ENCODE data around the gene LMOD3.

The LMOD3 gene

DNA sequence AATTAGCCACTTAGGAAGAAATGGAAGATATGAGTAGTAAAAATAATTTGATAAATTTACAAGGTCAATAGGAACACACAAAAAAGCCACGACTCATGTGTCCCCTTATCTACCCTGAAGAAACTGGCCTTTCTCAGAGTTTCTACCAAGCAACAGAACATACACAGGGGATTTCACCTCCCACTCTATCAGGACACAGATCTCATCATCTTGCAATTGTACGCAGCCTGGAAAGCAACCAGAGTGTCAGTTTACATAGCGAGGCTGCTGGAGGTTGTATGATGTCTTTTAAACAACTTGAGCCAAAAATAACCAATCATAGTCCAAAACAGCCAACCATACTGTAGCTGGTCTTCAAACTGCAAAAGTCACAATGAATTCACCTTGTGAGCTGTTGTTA, 19.7 kb upstream of the LMOD3 start:
- H3K27me3 Mint-ChIP-seq (ENCODE audit: low read depth): peaks cover 47% of the 10 kb centered on the region

DNA sequence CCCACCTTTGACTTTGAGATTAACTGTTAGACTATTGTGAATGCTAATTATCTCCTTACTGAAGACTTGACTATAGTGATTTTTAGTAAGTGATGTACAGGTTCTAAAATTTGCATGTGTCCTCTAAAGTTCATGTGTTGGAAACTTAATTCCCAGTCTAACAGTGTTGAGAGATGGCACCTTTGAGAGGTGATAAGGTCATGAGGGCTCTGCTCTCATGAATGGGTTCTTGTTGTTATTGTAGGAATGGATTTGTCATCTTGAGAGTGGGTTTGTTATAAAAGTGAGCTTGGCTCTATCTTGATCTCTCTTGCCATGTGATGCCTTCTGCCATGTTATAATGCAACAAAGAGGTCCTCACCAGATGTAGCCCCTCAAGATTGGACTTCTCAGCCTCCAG, 18.9 kb upstream of the LMOD3 start:
- H3K27ac Mint-ChIP-seq: no peak overlapping the region
- H3K9me3 Mint-ChIP-seq: no peaks in the 10 kb centered on the region
- no peaks in the 10 kb centered on the region for H3K4me1 Mint-ChIP-seq (ENCODE audit: low read depth)
- H3K27me3 Mint-ChIP-seq (ENCODE audit: low read depth): peaks cover 50% of the 10 kb centered on the region
- H3K36me3 Mint-ChIP-seq (ENCODE audit: low read depth): no peaks in the 10 kb centered on the region
- H3K4me3 Mint-ChIP-seq: no peak overlapping the region

More for the DNA sequence above, 19.7 kb upstream of the LMOD3 start:
- Mint-ChIP-seq H3K36me3 (ENCODE audit: low read depth) (no peaks in the 10 kb centered on the region), H3K4me3 (no peak overlapping the region), H3K9me3 (no peaks in the 10 kb centered on the region), H3K4me1 (ENCODE audit: low read depth) (no peaks in the 10 kb centered on the region), H3K27ac (no peak overlapping the region)

DNA sequence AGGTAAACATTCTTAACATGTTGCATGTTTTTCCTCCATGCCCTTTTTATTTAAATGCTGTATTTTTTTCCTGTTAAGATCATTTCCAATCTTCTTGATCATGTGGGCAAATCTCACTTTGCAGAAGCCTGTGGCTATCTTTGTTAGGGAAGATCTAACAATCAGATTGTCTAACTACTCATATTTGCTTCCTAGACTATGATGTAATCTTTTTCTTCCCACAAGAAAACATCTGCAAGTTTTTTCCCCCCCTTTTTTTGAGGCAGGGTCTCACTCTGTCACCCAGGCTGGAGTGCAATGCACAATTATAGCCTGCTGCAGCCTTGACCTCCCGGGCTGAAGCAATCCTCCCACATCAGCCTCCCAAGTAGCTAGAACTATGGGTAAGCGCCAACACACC, 15.0 kb upstream of the LMOD3 start:
- H3K9me3 Mint-ChIP-seq: no peaks in the 10 kb centered on the region
- no peaks in the 10 kb centered on the region for H3K36me3 Mint-ChIP-seq (ENCODE audit: low read depth)
- H3K27me3 Mint-ChIP-seq (ENCODE audit: low read depth): peaks cover 47% of the 10 kb centered on the region
- H3K27ac Mint-ChIP-seq: no peak overlapping the region
- no peaks in the 10 kb centered on the region for H3K4me1 Mint-ChIP-seq (ENCODE audit: low read depth)
- no peak overlapping the region for H3K4me3 Mint-ChIP-seq

DNA sequence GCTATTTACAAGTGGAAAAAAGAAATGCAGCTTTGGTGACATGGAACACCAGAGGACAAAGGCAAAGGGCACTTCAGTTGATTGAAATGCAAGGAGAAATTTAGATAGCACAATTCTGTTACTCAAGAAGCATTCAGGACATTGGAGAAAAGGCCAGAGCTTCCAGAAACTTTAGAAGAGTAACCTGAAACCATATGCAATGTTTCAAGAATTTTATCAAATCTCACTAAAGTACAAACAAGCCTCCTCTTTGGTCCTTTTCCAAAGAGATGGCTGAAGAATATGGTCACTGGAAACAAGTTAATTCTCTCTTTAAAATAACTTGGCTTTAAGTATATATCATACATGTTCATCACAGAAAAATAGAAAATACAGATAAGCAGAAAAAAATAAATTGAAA, 14.6 kb upstream of the LMOD3 start:
- Mint-ChIP-seq H3K27me3 (ENCODE audit: low read depth) (peaks cover 46% of the 10 kb centered on the region), H3K9me3 (no peaks in the 10 kb centered on the region), H3K27ac (no peak overlapping the region)

DNA sequence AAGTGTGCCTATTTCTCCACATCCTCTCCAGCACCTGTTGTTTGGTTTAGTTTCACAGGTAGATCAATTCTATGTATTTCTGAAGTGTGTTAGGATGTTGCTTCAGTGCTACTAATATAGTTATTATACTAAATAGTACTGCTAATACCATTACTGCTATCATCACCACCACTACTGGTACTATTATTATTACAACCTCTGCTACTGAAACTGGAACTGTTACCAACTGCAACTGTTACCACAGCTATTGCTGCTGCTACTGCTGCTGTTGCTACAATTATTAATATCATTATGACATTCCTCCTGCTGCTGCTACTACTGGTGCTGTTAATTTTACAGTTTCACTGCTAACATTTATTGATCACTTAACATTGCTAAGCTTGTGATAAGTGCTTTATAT, 8.3 kb upstream of the LMOD3 start:
- H3K4me3 Mint-ChIP-seq: no peak overlapping the region
- H3K36me3 Mint-ChIP-seq (ENCODE audit: low read depth): no peaks in the 10 kb centered on the region

More for the DNA sequence above, 14.6 kb upstream of the LMOD3 start:
- Mint-ChIP-seq H3K36me3 (ENCODE audit: low read depth) (no peaks in the 10 kb centered on the region), H3K4me1 (ENCODE audit: low read depth) (no peaks in the 10 kb centered on the region), H3K4me3 (no peak overlapping the region)

DNA sequence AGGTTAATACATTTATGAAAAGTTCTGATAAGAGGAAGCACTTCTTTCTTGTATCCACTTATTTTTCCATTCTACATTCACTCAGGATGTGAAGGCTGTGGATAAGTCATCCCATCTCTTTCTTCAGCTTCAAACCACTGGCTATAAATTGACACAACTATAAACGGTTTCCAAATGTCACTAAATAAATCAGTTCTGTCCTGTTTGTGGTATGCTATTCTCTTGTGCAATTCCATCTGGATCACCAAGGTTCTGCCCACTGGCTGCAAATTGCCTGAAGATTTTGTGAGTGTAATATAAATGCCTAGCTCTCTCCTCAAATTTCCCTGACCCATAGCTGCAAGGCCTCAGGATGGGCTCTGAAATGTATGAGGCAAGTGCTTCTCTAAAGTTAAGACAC, 7.1 kb upstream of the LMOD3 start:
- Mint-ChIP-seq H3K4me3 (no peak overlapping the region), H3K4me1 (ENCODE audit: low read depth) (no peaks in the 10 kb centered on the region), H3K27me3 (ENCODE audit: low read depth) (peaks cover 21% of the 10 kb centered on the region), H3K36me3 (ENCODE audit: low read depth) (no peaks in the 10 kb centered on the region), H3K27ac (no peak overlapping the region), H3K9me3 (no peaks in the 10 kb centered on the region)

More for the DNA sequence above, 8.3 kb upstream of the LMOD3 start:
- Mint-ChIP-seq H3K27me3 (ENCODE audit: low read depth) (peaks cover 26% of the 10 kb centered on the region), H3K4me1 (ENCODE audit: low read depth) (no peaks in the 10 kb centered on the region), H3K9me3 (no peaks in the 10 kb centered on the region), H3K27ac (no peak overlapping the region)

DNA sequence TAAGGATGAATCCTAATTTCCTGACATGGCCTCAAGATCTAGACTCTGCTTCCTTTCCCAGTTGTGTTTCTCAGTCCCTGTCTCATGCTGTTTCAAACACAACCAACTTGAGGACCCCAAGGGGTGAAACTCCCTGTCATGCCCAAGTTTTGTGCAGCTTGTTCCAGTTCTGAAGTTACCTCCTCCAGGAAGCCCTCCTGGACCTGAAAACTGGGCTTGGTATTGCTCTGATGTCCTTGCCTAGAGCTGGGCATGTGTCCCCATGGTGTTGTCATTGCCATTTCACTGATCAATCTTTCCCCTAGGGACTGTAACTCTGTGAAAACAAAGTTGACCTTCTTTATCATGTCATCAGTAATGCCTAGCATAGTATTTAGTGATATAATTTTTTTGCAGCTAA, 6.1 kb upstream of the LMOD3 start:
- Mint-ChIP-seq H3K4me3 (no peak overlapping the region), H3K9me3 (no peaks in the 10 kb centered on the region), H3K4me1 (ENCODE audit: low read depth) (no peaks in the 10 kb centered on the region), H3K36me3 (ENCODE audit: low read depth) (no peaks in the 10 kb centered on the region), H3K27ac (no peak overlapping the region), H3K27me3 (ENCODE audit: low read depth) (peaks cover 21% of the 10 kb centered on the region)

DNA sequence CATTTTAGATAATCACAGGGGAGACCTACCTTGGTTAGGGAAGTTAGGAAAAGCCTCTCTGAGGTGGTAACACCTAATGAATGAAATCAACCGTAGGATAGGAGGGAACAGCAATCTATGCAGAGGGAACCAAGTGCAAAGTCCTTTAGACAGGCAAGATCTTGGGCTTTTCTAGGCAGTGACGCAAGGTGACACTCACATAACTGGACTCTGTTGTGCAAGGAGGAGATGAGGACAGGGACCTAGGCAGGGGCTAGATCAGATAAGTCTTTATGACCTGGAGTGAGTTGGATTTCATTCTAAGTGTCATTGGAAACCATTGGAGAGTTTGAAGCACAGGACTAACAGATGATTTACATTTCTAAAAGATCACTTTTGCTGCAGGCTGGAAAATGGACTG, 4.6 kb upstream of the LMOD3 start:
- Mint-ChIP-seq H3K27ac (no peak overlapping the region), H3K36me3 (ENCODE audit: low read depth) (no peaks in the 10 kb centered on the region), H3K9me3 (no peaks in the 10 kb centered on the region), H3K4me1 (ENCODE audit: low read depth) (no peaks in the 10 kb centered on the region), H3K4me3 (no peak overlapping the region), H3K27me3 (ENCODE audit: low read depth) (peaks cover 20% of the 10 kb centered on the region)

DNA sequence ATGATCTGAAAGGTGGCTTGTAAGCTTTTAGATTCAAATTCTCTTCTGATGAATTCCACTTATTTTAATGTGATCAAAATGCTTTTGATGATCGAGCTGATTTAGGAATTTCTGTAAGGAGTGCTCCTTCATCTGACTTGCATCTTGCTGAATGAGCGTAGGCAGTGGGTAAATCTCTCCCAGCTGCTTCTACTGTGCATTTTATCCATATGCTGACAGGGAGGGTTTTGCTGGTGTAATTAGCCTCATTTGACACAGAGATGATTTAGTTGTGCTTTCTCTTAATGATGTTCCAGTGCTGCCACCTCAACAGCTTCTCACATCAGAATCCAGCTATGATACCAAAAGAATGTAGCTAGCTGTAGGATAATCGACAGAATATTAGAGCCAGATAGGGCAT, 3.8 kb upstream of the LMOD3 start:
- Mint-ChIP-seq H3K36me3 (ENCODE audit: low read depth) (no peaks in the 10 kb centered on the region), H3K4me3 (no peak overlapping the region), H3K9me3 (no peaks in the 10 kb centered on the region), H3K27me3 (ENCODE audit: low read depth) (peaks cover 18% of the 10 kb centered on the region), H3K4me1 (ENCODE audit: low read depth) (no peaks in the 10 kb centered on the region), H3K27ac (no peak overlapping the region)

DNA sequence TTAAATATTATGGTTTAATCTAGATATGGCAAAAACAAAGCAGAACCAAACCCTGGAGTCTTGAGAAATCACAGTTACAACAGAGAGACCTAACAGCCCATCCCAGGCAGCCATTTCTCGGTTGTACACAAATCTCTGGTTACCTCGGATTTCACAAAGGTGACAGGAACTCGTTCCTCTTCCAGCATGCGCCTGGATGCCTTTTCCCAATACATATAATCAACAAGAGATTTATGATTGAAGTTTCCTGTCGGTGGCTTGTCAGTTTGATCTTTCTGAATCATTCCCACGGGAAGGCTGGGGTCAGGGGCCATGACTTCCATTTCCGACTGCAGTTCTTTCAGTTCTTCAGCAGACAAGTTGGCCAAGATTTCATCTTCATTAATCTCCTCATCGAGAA, 445 bp downstream of the LMOD3 start:
- no peaks in the 10 kb centered on the region for H3K36me3 Mint-ChIP-seq (ENCODE audit: low read depth)
- H3K9me3 Mint-ChIP-seq: no peaks in the 10 kb centered on the region
- peaks cover 8% of the 10 kb centered on the region for H3K27me3 Mint-ChIP-seq (ENCODE audit: low read depth)
- peaks cover 2% of the 10 kb centered on the region for H3K4me1 Mint-ChIP-seq (ENCODE audit: low read depth)
- no peak overlapping the region for H3K4me3 Mint-ChIP-seq
- H3K27ac Mint-ChIP-seq: no peak overlapping the region

DNA sequence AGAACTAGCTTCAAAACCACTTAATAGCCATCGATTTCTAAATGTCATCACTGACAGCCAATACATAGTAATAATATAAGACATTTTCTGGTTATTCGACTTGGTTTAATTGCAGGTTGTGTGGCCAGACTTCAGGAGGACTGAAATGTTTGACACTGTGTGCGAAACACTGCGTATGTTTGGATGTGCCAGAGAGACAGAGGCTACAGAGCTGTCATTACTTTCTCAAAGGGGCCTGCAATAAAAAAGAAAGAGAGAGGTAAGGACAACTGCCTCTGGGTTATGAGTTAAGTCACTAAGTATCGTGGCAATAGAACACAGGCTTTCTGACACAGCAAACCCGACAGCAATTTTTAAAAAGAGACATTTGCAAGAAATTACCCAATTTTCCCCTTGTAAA, 882 bp downstream of the LMOD3 start:
- Mint-ChIP-seq H3K36me3 (ENCODE audit: low read depth) (no peaks in the 10 kb centered on the region), H3K9me3 (no peaks in the 10 kb centered on the region), H3K27ac (no peak overlapping the region), H3K4me3 (no peak overlapping the region), H3K4me1 (ENCODE audit: low read depth) (peaks cover 2% of the 10 kb centered on the region), H3K27me3 (ENCODE audit: low read depth) (peaks cover 4% of the 10 kb centered on the region)

DNA sequence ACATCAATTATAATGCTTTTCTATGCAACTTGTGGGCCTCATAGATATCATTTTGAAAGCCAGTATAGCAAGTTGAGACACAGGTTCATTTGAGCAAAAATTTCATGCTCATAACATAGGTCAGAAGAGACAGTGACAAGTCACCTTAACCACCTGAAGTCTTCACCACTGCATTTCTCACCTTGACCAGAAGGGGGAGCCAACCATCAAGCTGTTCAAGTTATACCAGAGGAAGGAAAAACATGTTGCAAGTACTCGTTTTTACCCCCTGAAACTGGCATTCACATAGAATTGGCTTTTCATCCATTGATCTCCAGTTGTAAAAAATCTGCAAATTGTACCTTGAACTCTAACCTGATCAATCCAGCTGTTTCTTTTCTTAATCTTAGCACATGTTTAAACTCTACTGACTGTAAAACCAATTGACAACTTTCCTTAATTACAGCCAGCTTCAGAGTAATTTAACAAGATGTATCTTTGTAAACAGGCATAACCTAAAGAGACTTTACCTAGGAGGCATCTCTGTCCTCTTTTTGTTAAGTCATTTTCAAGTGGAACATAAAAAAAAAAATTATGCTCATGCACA, 1.4 kb downstream of the LMOD3 start:
- Mint-ChIP-seq H3K4me1 (ENCODE audit: low read depth) (peaks cover 2% of the 10 kb centered on the region), H3K27me3 (ENCODE audit: low read depth) (no peaks in the 10 kb centered on the region), H3K9me3 (no peaks in the 10 kb centered on the region), H3K4me3 (no peak overlapping the region), H3K27ac (no peak overlapping the region), H3K36me3 (ENCODE audit: low read depth) (no peaks in the 10 kb centered on the region)

DNA sequence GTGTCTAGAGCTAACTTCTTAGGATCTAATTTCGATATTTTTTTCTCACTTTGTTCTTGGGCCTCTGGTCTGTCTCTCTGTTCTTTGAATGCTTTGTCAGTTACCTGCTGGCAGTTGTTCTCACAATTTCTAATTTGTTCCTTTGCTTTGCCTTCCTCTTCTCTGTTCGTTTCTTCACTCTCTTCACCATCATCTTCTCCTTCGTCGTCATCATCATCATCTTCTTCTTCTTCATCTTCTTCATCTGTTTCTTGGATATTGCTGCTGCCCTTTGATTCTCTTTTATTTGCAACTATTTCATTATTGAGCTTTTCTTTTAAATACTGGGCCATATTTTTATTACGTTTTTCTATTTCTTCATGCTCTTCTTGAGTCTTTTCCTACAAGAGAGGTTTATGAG, 2.7 kb downstream of the LMOD3 start:
- no peaks in the 10 kb centered on the region for H3K9me3 Mint-ChIP-seq
- H3K36me3 Mint-ChIP-seq (ENCODE audit: low read depth): no peaks in the 10 kb centered on the region
- peaks cover 2% of the 10 kb centered on the region for H3K4me1 Mint-ChIP-seq (ENCODE audit: low read depth)
- H3K4me3 Mint-ChIP-seq: no peak overlapping the region
- no peaks in the 10 kb centered on the region for H3K27me3 Mint-ChIP-seq (ENCODE audit: low read depth)
- H3K27ac Mint-ChIP-seq: no peak overlapping the region

DNA sequence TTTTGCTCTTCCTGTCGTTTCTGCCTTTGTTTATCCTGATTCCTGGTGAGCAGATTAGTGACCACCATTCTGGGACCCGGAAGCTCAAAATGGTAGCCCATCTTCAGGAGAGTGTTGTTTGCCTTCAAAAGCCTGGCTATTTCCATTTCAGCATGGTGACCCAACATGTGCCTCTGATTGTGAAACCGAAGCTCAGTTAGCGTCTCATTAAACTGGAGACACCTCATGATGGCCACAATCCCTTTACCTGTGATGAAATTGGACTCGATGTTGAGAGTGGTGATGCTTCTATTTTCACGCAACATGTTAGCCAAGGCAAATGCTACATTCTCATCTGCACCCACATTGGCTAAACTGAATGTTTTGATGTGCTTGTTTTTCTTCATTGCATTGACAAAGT, 3.3 kb downstream of the LMOD3 start:
- no peak overlapping the region for H3K27ac Mint-ChIP-seq
- no peaks in the 10 kb centered on the region for H3K9me3 Mint-ChIP-seq
- no peak overlapping the region for H3K4me3 Mint-ChIP-seq
- H3K27me3 Mint-ChIP-seq (ENCODE audit: low read depth): no peaks in the 10 kb centered on the region
- H3K36me3 Mint-ChIP-seq (ENCODE audit: low read depth): no peaks in the 10 kb centered on the region
- peaks cover 2% of the 10 kb centered on the region for H3K4me1 Mint-ChIP-seq (ENCODE audit: low read depth)

DNA sequence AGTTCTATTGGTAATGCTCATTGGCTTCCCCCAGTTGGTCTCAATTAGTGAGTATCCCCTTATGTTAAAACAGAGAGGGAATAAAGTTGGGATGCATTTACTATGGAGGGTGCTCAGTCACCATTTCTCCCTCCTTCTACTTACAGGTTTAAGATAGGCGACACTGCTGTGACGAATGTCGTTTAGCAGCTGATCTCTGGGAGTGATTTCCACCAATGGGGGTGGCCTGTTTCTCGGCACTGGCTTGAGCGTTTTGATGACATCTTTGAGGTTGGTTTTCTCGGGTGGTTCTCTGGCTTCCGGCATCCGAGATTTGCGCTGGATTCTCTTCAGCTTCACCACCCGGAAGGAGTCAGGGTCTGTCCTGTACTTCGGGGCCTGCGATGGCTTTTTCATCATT, 3.8 kb downstream of the LMOD3 start:
- Mint-ChIP-seq H3K27ac (no peak overlapping the region), H3K36me3 (ENCODE audit: low read depth) (no peaks in the 10 kb centered on the region), H3K4me1 (ENCODE audit: low read depth) (peaks cover 2% of the 10 kb centered on the region), H3K27me3 (ENCODE audit: low read depth) (no peaks in the 10 kb centered on the region), H3K9me3 (no peaks in the 10 kb centered on the region), H3K4me3 (no peak overlapping the region)

DNA sequence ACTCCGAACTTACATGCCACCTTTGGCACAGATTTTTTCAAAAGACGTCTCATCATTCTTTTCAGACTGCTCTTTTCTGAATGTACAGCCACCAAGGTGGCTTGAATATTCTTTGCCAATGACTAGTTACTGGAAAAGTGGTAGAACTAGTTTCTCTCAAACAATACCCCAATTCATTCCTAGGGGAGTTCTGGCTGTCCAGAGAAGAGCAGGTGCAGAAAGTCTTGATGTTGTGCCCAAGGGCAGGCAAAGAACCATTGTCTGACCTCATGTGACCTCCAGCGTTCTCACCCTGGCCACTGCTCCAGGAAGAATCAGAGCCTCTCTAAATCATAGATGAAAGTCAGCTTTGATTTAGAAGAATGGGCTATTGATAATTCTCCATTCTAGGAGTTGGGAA, 5.5 kb downstream of the LMOD3 start:
- H3K4me3 Mint-ChIP-seq: no peak overlapping the region

More for the DNA sequence above, 5.5 kb downstream of the LMOD3 start:
- peaks cover 2% of the 10 kb centered on the region for H3K4me1 Mint-ChIP-seq (ENCODE audit: low read depth)
- H3K27me3 Mint-ChIP-seq (ENCODE audit: low read depth): no peaks in the 10 kb centered on the region
- H3K9me3 Mint-ChIP-seq: no peaks in the 10 kb centered on the region
- H3K36me3 Mint-ChIP-seq (ENCODE audit: low read depth): peaks cover 3% of the 10 kb centered on the region
- H3K27ac Mint-ChIP-seq: no peak overlapping the region
